D341Med (cell line): ENCODE measurements around the gene SGSM1.
"Not testable (repeated sequence)": the region's sequence is repeated elsewhere in the genome, so short reads cannot be mapped to it uniquely, and the experiment has no call there.

Source experiments
- DNase-seq: peaks from one replicate; pipeline ENCODE4 v3.0.0; 2012; ENCODE audit warnings: low spot score

The SGSM1 gene

DNA sequence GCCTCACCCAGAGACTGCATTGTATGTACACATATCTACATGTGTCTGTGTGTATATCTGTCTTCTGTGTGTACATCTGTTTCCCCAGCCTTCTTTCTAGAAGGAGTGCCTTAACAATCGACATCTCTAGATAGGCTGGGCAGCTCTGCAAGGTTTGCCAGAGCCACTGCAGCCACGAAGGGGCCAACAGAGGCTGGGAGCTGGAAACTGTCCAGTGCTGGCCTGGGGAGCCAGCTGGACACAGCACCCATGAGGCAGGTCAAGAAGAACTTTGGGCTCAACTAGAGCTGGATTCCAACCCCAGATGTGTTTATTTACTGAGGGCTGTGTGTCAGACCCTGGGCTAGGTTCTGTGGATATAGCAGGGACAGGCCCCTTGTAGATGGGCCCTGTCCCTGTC lies 3.3 kb downstream of the SGSM1 start:
- DNase-seq: no peak

DNA sequence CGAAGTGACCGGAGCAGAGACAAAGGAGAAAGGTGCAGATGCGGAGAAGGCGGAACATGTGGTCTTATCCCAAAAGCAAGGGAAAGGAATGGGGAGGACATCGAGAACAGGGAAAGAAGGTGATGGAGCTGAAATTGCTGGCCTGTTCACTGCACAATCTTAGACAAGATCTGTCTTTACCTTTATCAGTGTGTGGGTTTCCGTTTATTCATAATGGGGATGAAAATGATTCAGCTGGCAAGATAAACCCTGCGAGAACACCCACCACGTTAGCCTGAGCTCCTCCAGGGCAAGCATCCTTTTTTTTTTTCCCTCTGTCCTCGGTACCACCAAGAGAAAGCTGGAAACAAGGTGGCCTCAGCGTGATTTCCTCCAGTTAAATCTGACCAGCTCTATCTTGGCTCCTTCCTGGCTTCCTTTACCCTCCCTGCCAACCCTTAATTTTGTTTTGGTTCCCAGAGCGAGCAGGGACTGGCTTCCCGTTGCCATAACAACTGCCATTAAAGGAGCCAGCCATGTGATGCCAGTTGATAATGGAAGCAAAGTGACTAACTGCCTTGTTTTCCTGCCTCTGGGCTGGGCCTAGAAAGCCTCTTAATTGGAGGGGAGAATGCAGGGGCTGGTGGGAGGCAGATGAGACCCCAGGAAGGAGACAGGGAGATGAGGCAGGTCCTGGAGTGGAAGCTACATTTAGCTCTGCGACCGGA lies 4.2 kb downstream of the SGSM1 start:
- no peak for DNase-seq

DNA sequence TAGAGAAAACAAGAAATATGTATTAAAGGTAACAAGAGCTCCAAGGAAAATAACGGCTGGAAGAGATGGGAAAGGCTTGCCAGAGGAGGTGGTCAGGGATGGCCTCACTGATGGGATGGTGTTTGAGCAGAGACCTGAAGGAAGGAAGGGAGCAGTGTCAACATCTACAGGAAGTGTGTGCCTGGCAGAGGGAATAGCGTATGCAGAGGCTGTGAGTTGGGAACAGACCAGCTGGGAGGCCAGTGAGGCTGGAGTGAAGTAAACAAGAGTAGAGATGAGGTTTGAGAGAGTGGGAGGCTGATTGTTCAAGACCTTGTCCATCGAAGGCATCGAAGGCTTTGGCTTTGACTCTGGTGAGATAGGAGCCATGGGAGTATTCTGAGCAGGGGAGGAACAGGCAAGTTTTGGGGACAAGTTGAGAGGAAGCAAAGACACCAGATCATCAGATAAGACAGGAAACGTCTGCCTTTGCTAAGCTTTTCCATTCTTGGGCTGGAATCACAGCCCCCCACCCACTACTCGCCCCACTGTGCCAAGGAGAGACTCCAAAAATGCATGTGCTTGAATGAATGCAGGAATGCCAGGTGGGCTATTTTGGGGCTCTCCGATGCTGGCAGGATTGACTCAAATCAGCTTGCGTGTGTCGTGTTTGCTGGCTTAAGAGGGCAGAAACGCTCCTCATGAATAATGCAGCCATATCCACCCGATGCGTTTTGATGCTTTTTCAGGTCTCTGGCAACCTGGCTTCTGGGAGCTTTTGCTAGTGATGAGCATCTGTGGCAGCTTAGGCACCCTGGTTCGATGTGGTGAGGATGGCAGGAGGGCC lies 7.2 kb downstream of the SGSM1 start:
- no peak for DNase-seq

DNA sequence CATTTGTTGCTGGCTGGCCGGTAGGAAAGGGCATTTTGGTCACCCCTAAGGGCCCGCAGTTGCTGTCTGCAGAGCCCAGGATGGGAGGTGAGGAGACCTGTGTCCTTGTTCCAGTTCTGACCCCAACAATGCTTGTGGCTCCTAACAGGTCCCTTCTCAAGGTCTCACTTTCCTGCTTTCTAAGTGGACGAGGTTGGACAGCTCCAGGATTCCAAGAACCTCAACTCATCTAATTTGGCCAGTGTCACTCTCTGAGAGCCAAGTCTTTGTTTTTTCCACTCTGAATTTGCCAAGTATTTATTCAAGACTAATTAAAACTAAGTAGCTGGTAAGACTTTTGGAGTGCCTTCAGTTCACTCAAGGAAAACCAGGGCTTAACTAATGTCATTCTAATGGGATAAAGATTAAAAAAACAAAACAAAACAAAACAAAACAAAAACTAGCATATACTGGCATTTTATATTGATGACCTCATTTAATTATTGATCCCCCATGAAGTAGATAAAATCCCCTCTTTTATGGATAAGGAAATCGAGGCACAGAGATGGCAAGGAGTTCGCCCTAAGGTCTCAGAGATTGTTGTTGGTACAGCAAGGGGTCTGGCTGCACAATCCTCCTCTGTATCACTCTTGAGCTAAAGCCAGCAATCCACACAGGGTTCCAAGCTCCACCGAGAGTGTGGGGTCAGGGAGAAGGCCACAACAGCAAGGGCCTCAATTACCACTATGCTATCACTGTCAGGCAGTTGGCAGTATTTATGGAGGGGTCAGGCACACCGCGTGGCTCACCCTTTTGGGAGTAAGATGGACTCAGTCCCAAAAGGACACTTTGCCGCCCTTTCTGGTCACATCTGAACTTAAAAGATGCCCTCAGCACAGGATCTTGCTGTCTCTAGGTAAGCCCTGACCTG lies 8.1 kb downstream of the SGSM1 start:
- DNase-seq: no peak

DNA sequence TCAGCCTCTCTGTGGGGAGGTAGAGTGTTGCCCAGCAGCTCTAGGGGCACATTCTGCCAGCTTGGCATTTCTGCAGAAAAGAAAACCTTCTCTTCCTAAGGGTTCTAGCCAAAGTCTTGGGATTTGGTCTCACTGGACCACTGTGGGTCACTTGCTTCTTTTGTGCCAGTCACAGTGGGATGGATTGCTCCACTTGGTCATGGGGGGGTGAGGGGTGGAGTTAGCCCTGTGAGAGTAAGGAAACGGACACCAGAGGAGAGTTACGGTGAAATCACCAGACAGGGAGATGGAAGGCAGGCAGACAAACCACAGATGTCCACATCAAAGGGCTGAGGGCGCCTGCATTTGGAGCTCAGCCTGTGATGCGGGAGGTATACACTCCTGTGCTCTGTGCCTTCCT lies 10.8 kb downstream of the SGSM1 start:
- DNase-seq: no peak

DNA sequence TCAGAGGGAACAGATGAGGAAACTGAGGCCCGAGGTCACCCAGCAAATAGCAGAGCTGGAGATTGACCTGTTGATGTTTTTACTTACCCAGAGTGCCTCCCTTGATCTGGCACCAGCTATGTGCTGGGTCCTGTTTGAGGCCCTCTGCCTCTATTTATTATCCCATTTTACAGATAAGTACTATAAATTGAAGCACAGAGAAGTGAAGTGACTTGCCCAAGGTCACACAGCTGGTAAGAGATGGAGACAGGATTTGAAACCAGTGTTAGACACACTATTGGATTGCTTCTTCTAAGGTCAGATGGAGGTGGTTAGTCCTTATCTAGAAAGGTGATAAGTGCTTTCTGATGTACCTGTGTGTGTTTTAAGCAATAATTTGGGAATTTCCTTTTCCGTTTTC lies 13.5 kb downstream of the SGSM1 start:
- no peak for DNase-seq

DNA sequence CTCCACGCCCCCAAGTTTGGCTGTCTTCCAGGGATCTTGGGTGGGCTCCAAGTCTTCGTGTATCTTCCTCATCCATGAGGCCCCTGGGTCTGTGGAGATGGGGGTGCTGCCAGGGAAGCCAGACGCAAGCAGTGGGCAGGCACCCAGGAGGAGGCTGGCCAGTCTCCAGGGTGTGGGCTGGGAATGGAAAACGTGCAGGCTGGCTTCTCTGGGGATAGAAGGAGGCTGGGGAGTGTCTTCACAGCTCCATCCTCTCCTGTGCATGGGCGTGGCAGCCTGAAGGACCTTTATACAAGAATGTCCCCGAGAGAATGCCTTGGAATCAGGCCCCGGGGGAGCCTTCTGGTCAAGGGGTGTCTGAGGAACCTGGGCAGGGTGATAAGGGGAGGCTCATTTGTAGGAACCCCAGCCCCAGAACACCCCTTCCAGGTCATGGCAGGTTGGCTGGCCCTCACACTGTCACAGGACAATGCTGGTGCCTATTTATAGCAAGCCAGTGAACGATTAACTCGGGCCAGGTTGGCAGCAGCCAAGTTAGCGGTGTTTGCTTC lies 14.0 kb downstream of the SGSM1 start:
- DNase-seq: no peak

DNA sequence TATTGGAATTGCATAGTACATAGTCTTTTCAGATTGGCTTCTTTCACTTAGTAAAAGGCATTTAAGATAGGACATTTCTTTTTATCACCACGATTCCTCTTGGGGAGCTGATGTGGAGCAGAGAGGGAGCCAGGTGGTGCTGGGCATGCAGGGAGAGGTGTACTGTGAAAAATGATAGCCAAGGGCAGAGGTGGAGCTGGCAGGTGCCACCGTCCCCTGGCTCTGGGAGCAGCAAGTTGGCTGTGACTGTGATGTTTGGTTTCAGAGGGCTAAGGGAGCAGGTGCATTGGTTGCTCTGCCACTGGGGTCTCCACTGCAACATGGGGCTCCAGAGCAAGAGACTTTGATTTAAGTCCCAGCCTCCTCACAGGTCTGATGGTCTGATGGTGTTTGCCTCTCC lies 16.5 kb downstream of the SGSM1 start:
- DNase-seq: no peak

DNA sequence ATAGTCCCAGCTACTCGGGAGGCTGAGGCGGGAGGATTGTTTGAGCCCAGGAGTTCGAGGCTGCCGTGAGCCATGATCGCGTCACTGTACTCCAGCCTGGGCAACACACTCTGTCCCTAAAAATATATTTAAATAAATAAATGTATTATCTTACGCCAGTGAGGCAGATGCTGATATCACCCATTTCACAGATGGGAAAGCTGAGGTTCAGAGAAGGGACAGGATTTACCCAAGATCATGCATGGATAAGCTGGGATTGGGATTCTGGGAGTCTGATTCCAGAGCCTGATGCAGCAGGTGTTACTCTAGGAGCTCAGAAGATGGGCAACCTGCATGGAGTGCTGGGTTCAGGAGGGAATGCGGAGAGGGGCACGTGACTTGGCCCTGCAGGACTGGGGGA lies 17.8 kb downstream of the SGSM1 start:
- no peak for DNase-seq

DNA sequence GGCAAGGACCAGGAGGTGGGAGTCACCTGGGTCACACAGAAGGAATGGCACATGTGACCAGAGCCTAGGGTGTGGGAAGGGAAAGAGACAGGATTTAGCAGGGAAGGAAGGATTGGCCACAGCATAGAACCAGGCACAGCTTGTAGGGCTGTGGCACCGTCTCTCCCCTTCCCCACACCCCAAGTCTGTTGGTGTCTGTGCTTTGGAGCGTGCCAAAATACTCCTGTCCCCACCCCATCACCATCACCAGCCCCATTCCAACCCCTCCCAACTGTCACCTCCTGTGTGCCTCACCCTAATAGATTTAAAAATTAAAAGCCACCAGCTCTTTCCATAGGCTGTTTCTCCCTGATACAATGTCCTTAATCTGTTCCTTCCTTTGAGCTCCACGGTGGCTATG lies 18.2 kb downstream of the SGSM1 start:
- DNase-seq: no peak

DNA sequence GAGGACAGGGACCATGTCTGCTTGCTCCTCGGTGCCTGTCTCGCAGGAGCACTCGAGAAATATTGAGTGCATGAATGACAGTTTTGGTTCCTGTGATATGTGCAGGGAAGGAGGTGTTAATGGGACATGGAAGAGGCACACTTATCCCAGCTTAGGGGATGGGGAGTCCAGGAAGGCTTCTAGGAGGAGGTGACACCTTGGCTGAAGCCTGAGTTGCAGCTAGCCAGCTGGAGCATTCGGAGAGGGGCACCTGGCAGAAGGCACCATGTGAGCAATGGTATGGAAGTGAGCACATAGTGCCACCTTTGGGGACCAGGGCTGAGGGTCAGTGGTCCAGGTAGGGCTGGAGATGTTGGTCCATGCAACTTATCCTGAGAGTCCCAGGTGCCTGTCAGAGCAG lies 18.9 kb downstream of the SGSM1 start:
- no peak for DNase-seq

DNA sequence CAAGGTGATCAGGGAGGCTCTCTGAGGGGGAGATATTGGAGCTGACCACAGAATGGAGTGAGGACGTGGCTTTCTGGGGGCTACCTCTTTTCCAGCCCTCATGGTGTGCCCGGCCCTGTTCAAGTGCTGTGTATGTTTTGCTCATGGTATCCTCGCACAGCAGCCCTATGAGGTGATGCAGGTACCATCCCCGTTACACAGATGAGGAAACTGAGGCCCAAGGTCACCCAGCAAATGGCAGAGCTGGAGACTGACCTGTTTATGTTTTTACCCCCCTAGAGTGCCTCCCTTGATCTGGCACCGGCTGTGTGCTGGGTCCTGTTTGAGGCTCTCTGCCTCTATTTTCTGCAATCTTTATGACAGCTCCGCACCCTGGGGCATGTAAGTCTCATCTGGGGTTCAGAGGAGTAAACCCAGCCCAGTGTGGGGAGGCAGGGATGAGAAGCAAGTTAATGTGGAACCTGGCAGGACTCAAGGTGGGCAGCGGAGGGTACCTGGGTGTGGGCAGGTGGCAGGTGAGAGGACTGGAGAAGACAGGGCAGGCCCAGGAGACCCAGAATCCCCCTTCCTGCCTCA lies 20.8 kb downstream of the SGSM1 start:
- DNase-seq: no peak

DNA sequence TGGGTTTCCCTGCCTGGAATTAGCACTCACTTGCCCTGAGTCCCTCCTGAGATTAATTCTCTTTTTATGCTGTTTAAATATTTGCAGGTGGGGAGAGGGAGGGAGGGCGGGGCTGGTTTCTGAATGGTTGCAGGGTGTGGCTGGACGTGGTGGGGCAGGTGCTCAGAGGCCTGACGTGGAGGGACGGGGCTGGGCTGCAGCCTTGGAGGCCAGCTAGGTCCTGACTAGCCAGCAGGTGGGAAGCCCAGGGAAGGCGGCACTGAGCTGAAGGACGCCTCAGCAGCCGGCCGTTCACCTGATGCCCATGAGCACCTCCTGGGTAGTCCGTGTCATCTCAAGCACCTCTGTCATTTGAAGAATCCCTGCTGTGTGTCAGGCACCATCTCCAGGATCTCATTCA lies 21.3 kb downstream of the SGSM1 start:
- DNase-seq: no peak

DNA sequence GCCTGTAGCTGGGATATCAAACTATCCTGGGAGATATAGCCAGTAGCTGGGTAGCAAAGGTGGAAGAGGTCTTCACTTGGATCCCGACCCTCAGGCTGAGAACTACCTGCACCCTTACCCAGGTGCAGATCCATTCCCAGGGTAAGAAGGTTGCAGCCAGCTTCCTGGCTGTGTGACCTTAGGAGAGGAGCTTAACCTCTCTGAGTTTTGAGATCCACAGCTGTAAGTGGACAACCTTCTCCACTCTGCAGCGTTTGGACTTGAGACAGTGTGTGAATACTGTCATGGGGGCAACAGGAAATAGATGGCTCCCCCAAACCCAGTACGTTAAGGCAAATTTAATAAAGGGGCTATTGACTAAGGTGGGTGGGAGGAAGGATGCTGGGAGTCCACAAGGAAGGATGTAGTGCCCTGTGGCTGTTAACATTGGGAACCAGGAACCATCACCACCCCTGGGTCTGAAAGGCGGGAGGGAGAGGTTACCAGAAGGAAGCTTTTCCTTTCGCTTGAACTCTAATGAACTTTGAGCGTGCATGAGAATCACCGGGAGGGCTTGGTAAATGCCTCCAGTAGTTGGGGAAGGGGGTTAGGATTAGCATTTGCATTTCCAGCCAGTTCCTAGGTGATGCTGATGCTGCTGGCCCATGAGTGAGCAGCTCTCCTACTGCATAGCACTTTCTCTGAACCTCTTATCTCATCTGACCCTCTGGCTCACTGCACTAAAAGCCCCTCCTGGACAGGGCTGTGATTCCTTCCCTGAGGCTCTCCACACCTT lies 24.4 kb downstream of the SGSM1 start:
- no peak for DNase-seq

DNA sequence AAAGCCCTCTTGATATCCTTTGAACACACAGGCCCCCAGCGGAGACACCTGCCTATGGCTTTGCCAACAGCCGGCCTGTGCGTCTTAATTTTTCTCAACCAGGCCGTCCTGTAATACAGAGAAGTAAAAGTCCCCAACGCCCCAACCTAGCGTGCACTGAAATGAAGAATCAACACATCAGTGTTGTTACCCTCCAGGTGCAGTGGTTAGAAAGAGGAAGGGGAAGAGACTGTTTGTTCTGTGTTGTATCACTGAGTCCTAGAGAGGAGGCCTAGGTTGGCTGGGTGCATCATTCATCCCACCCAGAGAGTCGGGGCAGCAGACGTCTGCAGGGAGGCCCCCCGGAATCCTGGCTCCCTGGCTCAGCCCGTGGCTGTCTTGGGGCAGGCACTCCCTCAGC lies 25.7 kb downstream of the SGSM1 start:
- DNase-seq: no peak

DNA sequence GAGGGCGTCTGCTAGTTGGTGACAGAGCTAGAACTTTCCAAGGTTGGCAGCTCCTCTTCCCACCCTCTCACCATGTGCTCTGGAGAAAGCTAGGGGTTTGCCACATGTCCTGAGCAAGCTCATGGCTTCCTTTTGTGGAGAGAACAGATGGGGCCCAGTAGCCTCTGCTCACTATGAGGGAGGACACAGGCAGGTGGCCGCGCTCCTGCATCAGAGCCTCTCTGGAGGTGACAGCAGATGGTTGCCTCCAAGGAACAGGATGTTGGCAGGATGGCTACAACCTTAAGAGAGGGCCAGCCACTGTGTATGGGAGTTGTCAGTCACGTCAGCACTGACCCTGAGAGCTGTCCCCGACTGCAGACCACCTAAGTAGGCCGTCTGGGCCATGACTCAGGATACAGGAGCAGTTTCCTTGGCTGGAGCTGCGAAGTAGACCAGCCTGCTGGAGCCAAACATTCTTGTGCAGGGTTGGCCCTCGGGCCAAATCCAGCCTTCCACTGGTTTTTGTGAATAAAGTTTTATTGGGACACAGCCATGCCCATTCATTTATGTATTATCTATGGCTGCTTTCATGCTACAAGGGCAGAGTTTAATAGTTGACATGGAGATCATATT lies 28.0 kb downstream of the SGSM1 start:
- no peak for DNase-seq

DNA sequence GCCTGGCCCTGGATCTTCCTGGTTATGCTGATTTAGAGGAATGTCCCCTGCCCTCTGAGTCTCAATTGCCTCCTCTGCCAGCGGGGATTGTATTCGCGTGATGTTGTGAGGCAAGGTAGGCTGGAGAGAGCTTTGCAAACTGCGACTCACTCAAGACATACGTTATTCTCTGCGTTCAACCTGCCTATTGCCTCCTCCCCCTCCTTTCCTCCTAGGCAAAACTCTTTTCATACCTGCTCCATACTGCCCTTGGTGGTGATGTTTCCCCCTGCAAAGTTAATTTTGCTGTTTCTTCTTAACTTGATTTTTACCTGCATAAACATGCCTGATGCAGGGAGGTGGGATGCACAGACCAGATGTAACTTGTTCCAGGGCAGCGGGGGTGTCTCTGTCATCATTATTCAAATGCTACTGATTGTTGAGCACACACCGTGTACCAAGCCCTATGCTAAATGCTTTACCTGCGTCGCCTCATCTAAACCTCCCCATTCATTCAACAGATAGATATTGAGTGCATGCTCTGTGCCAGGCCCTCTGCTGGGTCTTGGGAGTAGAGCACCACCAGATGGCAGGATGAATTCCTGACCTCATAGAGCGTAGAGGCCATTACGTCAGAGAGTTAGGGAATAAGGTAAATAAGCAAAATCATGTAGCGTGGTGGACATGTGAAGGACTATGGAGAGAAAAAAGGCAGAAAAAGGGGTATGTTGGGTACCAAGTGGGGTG lies 29.0 kb downstream of the SGSM1 start:
- DNase-seq: no peak

DNA sequence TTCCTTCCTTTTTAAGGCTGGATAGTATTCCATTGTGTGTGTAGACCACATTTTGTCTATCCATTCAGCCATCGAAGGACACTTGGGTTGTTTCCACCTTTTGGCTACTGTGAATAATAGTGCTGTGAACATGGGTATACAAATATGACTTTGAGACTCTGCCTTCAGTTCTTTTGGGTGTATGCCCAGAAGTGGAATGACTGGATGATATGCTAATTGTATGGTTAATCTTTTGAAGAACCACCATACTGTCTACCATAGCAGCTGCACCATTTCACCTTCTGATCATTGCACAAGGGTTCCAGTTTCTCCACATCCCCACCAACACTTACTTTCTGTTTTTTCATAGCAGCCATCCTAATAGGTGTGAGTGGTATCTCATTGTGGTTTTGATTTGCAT lies 30.3 kb downstream of the SGSM1 start:
- DNase-seq: no peak

DNA sequence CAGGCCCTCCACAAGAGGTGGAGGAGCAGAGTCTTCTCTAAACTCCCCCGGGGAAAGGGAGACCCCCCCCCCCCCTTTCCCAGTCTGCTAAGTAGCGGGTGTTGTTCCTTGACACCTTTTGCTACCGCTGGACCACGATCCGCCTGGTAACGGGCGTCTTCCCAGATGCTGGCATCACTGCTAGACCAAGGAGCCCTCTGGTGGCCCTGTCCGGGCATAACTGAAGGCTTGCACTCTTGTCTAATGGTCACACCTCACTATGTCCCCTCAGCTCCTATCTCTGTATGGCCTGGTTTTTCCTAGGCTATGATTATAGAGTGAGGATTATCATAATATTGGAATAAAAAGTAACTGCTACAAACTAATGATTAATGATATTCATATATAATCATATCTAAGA lies 31.5 kb downstream of the SGSM1 start:
- not testable (repeated sequence) for DNase-seq

DNA sequence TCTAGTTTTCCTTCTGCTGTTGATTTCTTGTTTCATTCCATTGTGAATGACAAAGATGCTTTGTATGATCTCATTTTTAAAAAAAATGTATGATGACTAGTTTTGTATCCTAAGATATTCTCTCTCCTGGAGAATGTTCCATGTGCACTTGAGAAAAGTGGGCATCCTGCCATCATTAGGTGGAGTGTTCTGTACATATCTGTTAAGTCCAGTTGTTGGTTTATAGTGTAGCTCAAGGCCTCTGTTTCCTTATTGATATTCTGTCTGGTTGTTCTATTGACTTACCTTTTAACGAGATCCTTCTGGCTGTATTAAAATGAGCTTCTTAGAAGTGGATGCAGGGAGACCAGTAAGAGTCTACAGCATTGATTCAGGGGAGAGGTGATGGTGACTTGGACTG lies 35.2 kb downstream of the SGSM1 start:
- DNase-seq: no peak
